DMS153 (cell line): ENCODE results near the gene MRPS23.

Experiments
- DNase-seq: peaks from one replicate; lab custom pipeline; 2025; lab: John Stamatoyannopoulos, UW

The MRPS23 gene

DNA sequence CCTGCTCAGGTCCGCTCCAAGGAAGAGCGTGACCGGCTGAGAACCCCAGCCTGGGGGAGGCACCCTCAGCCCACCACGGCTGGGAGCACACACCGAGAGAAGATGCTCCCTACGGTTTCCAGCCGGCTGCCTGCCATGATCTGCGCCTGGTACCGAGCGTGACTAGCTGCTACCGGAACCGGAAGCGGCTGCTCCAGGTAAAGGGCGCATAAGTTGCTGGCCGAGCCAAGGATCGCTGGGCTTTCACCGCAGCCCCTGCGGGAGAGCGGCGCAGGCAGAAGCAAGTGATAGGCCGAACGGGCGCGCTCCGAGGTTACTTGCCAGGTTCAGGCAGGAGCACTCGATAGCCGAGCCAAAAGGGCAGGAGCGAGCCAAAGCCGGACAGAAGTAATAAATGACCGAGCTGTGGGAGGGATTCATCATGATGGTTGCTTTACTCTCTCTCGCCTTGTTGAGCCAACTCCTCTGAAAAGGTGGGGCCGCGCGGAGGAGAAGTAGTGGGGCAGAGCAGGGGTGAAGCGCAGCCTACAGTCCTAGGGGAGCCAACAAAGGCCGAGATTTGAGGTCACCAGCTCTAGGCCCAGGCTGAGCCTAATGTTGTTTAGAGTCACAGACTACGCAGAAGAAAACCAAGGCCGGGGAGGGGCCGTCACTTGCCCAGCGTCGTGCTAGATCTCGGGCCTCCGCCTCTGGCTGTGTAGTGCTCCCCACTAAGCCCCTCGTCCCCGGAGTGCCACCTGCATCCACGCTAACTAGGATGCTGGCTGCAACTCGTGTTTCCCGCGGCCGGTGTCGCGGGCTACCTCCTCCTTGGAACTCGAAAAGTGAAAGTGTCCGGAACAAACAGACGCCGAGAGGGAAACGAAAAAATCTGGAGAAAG is at the start of gene MRPS23:
Gene MRPS23, minus strand, starts transcription at position 171 of the 881 bp plus-strand sequence. Its CDS starts 34 bp downstream, at position 137.
- DNase-seq, result peak; percentile 98

DNA sequence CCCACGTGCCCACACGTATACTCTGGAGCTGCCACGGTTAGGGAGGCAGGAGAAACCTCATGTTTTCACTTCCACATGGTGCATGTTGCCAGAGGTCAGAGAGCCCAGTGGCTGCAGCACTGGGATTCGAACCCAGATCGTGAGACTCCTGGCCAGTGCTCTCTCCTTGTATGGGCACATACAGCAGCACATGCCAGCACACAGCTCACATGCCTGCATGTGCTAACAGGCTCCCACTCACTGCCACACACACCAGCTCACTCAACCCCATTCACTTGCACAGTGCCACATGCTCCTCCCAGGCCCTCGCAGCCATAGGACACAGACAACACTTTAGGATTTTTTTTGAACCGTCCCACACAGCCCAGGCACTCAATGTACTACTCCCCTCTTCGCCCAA is 49.5 kb upstream of the MRPS23 start:
- DNase-seq, result no peak

DNA sequence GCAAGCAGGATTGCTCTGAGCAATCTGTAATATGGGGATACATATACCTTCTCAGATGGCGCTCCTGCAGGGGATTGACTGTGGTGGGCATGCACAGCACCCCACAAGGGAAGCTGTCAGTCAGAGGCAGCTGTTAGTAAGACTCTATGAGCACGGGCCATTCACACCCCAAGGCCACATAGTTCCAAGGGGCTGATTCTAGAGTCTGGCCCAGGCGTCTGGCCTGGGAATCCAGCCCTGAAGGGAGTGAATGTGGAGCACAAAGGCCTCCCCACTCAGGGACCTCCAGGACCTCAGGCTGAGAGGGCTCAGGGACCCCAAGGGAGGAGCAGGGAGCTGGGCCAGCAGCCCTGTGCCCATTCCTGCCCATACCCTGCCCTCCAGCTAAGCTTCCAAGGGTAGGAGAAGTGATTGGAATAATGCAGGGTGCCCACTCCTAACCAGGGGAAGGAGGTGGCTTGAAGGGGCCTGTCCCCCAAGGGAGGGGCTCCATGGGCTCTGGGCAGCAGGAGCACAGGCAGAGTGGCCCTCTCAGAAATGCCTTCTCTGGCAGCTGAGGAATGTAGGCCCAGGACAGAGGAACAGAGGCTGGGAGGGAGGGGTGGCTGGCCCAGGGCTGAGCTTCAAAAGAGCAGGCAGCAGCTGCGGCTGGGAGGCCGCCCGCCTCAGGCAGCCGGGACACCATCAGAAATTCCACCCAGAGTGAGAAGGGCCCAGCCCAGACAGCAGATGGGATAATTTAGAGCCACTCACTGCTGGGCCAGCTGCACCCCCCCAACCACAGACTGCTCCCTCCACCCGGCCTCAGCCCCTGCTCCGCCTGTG is 48.9 kb upstream of the MRPS23 start:
- no peak for DNase-seq

DNA sequence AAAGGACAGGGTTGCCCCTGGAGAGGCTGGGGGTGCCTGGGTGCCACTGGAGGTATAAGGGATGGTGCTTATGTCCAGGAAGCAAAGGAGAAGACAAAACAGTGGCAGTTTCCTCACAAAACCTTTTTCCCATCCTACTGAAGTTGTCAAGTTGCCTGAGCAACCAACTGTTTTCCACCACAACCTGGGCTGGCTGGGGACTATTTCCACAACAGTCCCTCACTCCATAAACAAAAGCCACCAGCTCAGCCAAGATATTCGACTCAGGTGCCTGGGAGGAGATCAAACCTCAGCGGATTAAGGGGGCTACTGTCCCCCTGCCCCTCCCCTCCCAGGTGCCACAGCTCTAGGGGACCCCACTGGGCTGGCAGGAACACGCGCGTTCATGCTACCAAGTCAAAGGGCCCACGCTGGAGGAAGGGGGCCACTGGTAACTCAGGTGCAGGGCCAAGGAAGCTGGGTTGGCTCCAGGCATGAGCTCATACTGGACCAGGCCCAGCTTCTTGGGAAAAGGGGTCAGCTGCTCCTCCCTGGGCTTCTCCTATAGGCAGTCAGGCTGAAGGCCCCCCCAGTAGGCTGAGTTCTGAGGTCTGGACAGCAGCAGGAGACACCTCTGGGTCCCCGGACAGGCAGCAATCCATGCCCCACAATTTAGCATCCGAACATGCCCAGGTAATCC is 45.7 kb upstream of the MRPS23 start:
- peak; percentile 63 for DNase-seq

DNA sequence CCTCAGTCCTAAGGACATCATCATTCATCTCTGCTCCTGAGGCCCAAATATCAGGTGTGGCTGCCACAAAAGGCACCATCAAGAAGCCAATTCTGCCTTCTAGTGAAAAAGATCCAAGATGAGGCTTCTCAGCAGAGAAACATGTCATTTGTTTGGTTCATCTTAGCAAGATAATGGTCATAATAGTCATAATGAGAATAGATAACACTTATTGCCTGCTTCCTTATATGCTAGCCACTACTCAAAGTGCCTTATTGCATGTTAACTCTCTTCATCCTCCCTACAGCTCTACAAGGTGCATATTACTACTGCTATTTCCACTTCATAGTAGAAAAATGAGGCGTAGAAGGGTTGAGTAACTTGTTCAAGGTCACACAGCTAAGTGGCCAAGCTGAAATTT is 45.0 kb upstream of the MRPS23 start:
- no peak for DNase-seq

DNA sequence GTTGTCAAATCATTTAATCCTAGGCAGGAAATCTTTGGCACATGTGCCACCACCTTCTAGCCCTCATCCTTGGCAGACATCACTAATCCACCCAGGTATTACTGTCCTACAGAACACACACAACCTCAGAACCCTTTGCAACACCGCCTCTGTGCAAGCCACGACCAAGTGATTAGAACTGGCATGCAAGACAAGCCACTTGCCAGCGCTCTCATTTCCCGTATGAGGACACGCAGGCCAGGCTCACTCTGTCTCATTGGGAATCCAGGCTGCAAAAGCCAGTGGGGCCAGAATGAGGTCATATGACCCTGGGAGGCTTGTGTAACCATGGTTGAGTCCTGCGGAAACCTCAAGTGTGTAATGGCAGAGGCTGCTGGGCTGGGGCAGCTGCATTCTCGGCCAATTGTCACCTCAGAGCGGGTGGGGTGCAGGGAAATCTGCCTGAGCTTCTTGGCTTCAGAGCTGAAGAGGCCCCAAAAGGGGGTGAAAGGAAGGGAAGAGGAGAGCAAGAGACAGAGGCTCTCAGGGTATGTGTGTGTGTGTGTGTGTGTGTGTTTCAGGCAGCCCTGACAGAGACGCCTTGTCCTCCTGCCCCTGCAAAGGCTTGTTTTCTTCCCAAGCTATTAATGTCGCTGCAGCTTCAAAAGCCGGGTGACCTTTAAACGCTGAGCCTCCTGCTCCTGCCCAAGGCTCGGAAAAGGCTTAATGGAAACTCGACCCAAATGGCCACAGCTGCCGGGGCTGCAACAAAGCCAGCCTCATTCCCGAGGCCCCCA is 43.2 kb upstream of the MRPS23 start:
- DNase-seq, result peak; percentile 92

DNA sequence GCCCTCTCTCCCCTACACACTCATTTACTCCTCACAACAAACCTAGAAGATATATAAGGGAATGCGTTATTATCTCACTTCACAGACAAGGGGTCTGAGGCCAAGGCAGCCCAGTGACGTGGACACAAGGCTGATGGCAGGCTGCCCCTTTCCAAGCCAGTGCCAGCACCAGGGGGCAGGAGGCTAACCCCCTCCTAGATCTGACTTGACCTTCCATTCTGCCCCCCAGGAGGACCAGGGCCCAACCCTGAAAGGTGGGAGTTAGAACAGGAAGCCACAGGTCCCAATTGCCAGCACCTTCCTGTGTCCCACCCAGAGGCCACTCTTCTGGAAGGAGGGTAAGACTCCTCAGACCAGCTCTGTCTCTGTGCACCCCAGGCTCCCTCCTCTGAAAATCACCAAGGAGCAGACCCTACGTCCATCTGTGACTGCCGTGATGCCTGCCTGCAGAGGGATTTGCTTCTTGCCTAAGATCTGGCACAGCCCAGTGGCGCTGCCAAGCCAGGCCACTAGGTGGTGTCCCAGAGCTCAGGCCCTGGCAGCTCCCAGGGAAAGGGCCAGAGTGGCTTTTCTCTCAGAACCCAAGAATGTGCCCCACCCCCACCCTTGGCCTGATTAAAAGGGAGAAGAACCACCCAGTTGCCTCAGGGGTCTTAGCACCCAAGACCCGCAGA is 42.4 kb upstream of the MRPS23 start:
- DNase-seq, result no peak

DNA sequence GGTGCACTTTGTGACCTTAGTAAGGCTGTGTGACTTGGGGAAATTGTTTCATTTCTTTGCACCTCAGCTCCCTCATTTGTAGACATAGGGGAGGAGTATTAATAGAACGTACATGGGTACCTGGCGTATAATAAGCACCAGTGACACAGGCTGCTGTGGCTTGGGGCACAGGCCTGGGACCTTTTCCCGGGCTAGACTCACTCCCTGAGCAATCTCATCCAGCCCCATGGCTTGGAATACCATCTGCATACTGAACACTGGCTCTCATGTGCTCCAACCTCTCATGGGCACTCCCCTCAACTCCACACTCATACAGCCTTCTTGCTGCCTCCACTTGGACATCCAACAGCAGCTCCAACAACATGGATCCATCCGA is 41.0 kb upstream of the MRPS23 start:
- no peak for DNase-seq

DNA sequence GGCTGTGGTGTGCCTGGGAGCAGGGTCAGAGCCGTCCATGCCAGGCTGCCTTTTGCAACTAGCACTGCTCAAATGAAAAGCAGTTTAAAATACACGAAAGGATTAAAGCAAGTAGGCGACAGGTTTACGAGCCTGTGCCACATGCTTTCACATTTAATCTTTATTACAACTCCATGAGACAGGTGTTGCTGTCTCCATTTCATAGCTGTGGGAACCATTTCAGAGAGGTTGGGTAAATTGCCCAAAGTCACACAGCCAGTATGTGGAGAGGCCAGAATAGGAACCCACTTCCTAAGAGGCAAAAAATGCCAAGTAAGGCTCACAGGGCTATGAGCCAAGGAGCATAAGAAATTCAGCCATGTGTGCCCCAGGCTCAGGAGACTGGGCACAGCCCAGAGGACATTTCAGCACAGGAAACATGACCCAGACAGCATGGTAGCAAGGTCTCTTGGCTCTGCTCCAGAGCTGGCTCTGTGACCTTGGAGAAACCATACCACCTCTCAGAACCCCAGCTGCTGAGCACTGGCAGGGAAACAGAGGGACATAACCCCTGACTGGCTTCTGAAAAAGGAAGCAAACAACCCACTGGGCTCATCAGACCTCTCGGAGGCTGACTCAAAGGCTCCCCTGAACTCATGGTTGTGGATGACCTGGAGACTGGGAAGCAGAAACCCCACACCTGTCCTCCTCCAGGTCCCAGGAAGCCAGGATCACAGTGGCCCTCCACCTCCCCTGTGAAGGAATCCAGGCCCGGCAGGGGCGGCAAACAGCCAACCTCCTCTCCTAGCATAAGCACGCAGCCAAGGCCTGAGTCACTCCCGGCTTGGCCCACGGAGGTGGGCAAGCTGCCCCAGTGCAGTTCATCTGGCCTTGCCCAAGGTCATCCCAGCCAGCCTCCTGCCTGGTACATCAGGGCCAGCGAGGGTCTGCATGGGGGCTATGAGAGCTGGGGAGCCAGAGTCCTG is 40.3 kb upstream of the MRPS23 start:
- no peak for DNase-seq

DNA sequence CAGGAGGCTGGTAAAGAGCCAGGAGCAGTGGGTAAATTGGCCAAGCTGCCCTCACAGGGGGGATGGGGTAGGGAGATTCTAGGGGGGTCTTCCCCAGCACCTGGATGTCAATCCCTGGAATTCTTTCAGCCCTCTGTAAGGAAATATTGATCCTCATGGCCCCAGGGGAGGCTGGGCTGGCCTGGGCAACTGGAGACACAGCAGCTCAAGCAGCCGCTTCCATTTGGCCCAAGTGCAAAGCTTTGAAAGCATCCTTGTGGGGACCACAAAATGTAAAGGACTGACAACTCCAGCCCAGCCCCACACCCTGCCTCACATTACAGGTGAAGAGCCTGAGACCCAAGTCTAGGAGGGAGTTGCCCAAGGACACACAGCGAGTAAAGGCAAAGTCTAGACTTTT is 39.4 kb upstream of the MRPS23 start:
- DNase-seq, result no peak

DNA sequence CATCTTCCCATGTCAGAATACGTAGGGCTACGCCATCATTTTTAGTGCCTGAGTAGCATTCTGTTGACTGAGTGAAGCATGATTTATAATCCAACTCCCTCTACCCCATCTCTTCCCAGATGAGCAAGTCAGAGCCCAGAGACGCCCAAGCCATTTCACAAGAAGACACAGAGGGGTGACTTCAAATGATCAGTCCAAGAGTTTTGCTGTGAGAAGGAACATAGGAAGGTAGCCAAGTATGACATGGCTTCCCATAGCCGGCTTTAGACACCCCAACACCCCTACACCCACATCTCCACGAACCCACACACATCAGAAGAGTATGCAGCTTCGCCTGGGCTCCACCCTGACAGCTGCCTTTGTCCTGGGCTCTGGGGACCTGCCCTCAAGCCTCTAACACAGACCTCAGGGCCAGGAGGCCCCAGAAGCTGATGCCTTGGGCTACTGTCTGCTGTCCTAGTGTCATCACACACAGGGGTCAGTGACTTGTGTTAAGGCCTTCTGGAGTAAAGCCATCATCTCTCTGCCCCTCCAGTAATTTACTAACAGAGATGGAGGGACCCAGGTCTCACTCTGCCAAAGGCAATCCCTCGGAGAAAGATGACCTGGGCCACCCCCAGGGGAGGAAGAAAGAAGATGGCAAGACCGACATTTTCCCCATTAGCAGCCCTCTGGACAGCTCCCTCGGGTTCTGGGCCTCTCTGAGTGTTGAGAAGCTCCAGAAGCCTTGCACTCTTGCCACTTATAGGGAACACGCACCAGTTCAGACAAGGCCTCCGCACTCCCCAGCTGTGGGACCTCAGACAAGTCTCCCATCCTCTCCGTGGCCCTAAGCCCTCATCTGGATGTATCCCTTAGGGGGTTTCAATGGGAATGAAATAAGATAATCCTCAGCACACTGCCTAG is 38.7 kb upstream of the MRPS23 start:
- no peak for DNase-seq

DNA sequence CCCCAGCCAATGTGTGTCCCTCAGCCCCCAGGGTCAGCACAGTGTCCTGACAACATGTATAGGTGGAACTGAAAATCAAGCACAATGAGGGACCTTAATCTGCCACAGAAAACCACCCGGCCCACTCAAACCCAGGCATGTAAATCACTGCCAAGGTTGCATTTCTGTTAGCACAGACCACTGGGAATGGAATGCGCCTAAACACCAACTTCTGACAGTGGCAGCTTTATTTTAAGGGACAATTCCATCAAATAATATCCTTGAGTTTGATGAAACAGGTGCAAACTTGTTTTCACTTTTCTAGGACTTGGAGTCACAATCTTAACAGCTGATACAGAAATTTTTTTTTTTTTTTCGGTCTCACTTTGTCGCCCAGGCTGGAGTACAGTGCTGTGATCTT is 37.3 kb upstream of the MRPS23 start:
- DNase-seq, result no peak

DNA sequence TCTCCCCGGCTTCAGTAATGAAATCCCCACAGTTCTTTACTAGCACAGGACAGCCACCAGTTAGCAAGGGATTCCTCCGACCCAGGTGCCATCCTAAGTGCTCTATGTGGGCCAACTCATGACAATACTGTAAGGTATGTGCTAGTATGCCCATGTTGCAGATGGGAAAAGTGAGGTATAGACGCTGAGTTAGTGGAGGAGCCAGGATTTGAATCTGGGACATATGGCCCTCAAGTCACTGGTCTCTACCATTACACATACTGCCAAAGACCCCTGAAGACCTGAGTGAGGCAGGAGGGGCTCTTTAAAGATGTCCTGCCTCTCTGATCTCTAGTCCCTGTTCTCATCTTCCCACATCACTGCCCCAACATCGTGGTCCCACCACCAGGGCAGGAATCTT is 36.2 kb upstream of the MRPS23 start:
- DNase-seq, result no peak

DNA sequence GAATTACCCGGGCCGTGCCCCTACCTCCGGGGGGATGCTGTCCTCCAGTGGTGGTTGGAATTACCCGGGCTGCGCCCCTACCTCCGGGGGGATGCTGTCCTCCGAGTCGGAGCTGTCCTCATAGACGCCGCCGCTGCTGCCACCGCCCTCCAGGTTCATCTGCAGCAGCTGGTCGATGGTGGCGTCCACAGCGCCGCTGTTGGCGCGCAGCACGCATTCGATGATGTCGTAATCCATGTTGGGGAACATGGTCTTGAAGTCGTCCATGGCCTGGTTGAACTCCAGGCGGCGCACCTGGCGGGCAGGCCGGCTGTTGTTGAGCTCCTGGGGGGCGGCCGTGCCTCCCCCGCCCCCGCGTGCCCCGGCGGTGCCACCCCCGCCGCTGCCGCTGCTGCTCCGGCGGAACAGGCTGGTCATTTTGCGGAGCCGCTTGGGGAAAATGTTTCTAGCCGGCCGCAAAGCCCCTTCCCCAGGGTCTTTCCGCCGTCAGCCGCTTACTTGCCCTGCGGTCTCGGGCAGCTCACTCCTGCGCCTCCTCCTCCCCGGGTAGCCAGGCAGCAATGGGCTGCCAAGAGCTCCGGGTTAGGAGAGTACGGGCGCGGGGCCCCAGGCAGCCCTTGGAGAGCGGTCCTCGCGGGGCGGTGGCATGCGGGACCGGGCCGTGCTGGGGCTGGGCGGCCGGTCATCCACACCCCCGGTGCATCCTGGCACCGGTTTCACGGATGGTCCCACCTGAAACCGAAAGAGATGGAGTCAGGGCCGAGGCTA is 35.5 kb upstream of the MRPS23 start:
- DNase-seq, result no peak

DNA sequence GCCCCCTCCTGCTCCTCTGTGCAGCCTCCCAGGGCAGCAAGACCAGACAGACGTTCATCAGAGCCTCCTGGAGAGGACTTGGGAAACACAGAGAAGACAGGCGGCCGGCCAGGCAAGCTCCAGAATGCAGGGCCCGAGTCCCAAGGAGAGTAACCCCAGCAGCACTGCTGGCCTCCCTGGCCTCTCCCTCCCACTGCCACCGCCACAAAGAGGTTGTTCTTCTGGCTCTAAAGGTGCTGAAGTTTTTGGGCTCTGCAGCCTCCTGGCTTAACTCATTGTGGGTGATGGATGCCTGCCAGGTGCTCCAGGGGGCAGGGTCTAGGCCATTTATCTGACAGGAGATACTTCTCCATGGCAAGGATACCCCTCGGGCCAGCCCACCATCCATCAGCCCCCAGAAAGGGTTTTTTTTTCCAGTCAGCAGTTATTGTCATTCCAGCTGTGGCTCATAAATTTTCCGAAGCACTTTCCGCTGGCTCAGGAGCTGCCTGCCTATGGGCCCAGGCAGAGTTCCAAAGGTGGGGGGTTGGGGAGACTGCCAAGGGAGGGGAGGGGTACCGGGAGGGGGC is 32.0 kb upstream of the MRPS23 start:
- DNase-seq, result no peak

DNA sequence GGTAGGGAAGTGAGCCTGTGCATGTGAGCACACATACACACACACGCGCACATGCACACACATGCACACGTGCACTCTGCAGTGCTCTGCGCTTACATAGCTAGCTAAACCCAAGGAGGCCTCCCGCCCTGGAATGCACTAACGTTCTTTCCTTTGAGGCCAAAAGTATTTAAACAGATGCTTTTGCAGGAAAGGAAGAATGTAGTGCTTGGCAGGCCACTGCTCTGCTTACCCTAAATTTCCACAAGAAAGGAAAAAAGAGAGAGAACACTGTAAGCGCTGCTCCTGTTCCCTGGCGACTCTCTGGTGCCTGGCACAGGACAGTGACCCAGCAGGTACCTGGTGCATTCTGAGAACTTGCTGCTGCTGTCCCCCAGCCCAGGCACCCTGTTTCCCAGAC is 31.3 kb upstream of the MRPS23 start:
- DNase-seq, result no peak

DNA sequence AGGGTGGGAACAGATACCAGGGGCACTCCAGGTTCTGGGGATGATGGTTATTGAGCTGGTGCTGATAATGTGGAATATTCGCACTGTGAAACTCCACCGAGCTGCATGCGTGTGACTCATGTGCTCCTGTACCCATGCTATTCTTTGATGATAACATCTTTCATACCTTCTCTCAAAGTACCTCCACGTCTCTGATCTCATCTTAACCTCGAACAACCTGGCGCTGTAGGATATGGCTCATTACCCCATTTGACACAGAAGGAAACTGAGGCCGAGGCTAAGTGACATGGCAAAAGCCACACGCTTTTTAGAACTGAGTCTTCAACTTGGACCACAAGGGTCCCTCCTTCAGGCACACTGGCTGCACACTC is 30.2 kb upstream of the MRPS23 start:
- DNase-seq, result no peak
